Hepatic stellate cell (primary cell): ENCODE data around the gene TM4SF18.
"Not testable (repeated sequence)": the region's sequence is repeated elsewhere in the genome, so short reads cannot be mapped to it uniquely, and the experiment has no call there.

Experiments used
- DNase-seq: peaks from one replicate; pipeline ENCODE4 v3.0.0; 2011; ENCODE audit warnings: low spot score

The TM4SF18 gene

GRCh38 chr3:149368674-149369497 is 35.5 kb upstream of the TM4SF18 start:
- no peak for DNase-seq

GRCh38 chr3:149368201-149368673 is 34.8 kb upstream of the TM4SF18 start:
- no peak for DNase-seq

GRCh38 chr3:149366941-149367840 is 33.8 kb upstream of the TM4SF18 start:
- DNase-seq = no peak

GRCh38 chr3:149366031-149366430 is 32.6 kb upstream of the TM4SF18 start:
- DNase-seq = no peak

- no peak for DNase-seq
Observed at GRCh38 chr3:149364624-149365023, 31.2 kb upstream of the TM4SF18 start.

- no peak for DNase-seq
Observed at GRCh38 chr3:149363053-149363452, 29.6 kb upstream of the TM4SF18 start.

- no peak for DNase-seq
Observed at GRCh38 chr3:149362366-149362765, 28.9 kb upstream of the TM4SF18 start.

GRCh38 chr3:149356630-149357029 is 23.2 kb upstream of the TM4SF18 start:
- no peak for DNase-seq

GRCh38 chr3:149356044-149356592 is 22.7 kb upstream of the TM4SF18 start:
- no peak for DNase-seq

GRCh38 chr3:149353581-149354184 is 20.2 kb upstream of the TM4SF18 start:
- no peak for DNase-seq

GRCh38 chr3:149352556-149352955 is 19.1 kb upstream of the TM4SF18 start:
- DNase-seq = peak; percentile 54

- no peak for DNase-seq
Observed at GRCh38 chr3:149343951-149344350, 10.5 kb upstream of the TM4SF18 start.

- peak; percentile 32 for DNase-seq
Observed at GRCh38 chr3:149342413-149343380, 9.3 kb upstream of the TM4SF18 start.

GRCh38 chr3:149340310-149340933 is 7.0 kb upstream of the TM4SF18 start:
- no peak for DNase-seq

GRCh38 chr3:149339931-149340309 is 6.5 kb upstream of the TM4SF18 start:
- DNase-seq = peak; percentile 70

- DNase-seq = not testable (repeated sequence)
Observed at GRCh38 chr3:149337486-149337885, 4.0 kb upstream of the TM4SF18 start.

GRCh38 chr3:149336925-149337324 is 3.5 kb upstream of the TM4SF18 start:
- no peak for DNase-seq

- no peak for DNase-seq
Observed at GRCh38 chr3:149332771-149333170, 665 bp downstream of the TM4SF18 start.

GRCh38 chr3:149332227-149332765 is 1.1 kb downstream of the TM4SF18 start:
- no peak for DNase-seq

- DNase-seq = no peak
Observed at GRCh38 chr3:149331396-149331795, 2.0 kb downstream of the TM4SF18 start.
